ENCODE results near the gene C16orf89.
"Not testable (repeated sequence)": the region's sequence is repeated elsewhere in the genome, so short reads cannot be mapped to it uniquely, and the experiment has no call there.

Gene C16orf89

DNA sequence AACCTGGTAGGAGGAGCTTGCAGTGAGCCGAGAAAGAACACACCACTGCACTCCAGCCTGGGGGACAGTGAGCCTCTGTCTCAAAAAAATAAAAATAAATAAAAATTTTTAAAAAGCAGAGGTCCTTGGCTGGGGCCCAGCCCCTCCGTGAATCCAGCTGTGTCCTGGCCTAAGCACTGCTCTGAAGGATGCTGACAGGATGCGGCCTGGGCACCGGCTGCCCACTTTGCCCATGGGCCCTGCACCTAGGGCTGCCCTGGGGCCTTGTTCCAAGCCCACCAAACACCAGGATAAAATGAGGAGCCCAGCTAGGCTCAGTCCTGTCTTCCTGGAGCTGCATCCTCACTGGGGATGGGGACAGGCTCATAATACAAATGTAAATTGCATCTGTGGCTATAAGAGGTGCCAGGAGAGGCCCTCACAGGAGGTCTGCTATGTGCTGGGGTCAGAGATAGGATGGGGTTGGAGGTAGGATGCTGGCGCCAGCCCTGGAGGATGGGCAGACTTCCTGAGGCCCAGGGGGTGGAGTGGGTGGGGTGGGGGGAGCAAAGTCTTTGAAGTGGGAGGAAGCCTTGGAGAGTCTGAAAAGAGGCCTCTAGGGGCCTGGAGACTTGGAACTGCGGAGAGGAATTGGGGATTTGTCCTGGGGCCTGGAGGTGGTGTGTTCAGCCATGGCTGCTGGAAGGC is 6.2 kb downstream of the C16orf89 start:
- DNase-seq: no peak

DNA sequence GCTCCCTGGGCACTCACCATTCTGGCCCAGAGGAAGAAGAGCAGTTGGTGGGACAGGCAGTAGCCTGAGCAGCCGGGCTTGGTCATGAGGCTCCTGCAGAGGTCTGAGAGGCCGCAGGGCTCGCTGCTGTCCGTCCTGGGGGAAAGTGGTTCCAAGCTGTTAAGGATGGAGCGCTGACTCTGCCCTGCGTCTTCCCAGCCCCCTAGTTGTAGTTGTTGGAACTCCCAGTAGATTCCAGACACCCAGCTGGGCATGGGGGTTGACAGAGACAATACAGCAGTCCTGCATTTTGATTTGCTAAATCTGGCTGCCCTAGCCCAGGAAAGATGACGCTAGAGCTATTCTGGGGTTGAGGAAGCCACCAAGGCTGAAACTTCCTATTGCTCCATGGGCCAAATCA is 7.3 kb downstream of the C16orf89 start:
- DNase-seq: no peak

DNA sequence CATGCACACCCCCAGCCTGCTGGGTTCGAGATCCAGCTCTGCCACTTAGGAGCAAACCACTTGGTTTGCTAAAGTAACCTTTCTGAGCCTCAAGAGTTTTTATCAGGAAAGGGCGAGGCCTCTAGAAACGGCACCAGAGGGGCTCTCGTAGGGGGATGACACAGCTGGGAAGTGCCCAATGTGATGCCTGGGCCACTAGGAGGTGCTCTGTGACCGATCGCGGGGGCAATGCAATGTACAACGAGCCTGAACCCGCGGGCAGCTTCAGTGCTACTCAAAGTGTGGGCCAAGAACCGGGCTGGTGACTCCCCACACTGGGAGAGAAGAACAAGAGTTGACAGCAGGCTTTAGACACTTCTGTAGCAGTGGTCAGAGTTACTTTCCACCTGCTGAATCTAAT is 9.4 kb downstream of the C16orf89 start:
- no peak for DNase-seq

- no peak for DNase-seq
These were observed 10.6 kb downstream of the C16orf89 start for GRCh38 chr16:5054876-5055865.

DNA sequence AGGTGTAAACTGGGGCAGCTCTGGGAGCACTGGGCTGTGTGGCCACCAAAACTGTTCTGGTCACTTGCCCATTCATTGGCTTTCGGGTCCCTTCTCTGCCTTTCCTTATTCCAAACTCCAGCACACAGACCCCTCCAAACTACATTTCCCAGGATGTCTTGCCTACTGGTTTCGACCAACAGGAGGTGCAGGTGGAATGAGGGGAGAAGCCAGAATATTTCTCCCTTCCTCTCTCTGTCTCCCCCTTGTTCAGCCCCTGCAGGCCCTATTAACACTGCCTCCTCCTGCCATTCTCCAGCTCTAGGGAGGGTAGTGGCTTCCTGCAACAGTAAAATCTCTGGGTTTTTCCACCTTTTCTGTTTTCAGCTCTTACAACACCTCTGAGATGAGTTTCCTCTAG is 18.8 kb downstream of the C16orf89 start:
- no peak for DNase-seq

DNA sequence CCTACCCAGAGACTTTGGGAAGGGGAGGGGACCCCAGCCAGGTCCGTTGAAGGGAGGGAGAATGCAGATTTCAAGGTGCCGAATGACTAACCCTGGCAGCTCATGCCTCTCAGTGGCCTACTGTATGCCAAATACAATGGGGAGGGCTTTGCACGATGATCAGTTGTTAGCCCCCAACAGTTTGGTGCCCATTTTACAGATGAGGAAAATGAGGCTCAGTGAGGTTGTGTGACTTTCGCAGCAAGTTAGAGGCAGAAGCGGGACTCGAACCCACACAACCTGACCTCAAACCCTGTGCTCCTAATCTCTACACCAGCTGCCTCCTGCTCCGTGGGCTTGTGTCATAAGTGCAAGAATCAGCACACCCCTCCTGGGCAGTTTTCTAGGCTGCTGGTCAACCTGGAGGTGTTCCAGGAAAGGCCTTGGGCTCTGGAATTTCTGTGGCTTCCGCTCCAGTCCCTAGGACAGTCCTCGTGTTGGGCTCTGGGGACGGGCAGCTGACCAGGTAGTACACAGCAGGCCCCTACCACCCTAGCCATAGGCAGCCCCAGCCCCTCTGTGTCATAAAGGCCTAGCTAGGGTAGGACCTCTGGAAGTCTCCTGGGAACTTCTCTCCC is 20.1 kb downstream of the C16orf89 start:
- no peak for DNase-seq

- DNase-seq: not testable (repeated sequence)
These were observed 21.2 kb downstream of the C16orf89 start for GRCh38 chr16:5044581-5044980.

DNA sequence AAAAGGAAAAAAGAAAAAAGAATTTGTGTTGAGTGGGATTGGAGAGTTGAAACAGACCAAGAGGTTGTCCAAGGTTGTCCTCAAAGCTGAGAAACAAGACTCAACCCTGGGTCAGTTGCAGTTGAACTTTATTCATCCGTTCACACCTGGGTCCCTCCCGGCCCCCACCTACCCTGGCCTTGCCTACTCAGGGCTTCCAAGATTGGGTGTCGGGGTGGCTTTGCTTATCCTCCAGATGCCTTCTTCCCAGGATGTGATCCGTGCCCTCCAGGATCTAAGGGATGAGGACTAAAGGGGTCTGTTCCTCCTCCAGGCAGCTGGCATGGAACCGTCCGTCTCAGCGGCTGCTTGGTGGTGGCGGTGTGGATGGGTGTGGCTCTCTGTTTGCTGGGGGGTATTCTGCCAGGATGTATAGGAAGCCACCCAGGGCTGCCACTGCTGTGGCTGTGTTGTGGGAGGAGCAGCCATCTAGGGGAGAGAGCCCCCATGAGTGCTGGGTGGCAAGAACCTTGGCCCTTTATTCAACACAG is 21.7 kb downstream of the C16orf89 start:
- no peak for DNase-seq

GRCh38 chr16:5042574-5043171 is 23.1 kb downstream of the C16orf89 start:
- no peak for DNase-seq

DNA sequence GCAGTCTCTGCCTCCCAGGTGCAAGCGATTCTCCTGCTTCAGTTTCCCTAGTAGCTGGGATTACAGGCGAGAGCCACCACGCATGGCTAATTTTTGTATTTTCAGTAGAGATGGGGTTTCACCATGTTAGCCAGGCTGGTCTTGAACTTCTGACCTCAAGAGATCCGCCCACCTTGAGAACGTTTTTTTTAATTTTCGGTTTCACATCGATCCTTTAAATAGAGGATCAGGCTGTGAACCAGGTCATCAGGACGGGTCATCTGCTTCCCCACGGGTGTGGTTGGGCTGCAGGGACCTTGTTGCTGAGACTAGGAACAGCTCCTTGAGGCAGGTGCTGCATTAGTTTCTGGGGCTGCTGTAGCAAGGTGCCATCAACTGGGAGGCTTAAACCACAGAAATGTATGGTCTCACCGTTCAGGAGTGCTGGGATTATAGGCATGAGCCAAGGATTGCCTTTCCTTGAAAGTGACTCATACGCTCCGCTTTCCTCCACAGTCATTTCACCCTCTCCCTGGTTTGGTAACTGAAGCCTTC is 24.1 kb downstream of the C16orf89 start:
- no peak for DNase-seq

GRCh38 chr16:5040451-5040850 is 25.3 kb downstream of the C16orf89 start:
- no peak for DNase-seq

- no peak for DNase-seq
These were observed 29.3 kb downstream of the C16orf89 start for GRCh38 chr16:5036228-5037156.

DNA sequence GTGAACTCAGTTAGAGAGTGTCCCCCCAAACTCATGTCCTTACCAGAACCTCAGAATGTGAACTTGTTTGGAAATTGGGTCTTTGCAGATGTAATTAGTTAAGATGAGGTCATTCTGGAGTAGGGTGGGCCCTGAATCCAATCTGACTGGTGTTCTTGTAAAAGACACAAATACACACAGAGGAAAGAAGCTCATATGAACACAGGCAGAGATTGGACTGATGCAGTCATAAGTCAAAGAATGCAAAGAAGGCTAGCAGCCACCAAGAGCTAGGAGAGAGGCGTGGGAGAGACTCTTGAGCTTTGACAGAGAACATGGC is 29.9 kb downstream of the C16orf89 start:
- DNase-seq: no peak

DNA sequence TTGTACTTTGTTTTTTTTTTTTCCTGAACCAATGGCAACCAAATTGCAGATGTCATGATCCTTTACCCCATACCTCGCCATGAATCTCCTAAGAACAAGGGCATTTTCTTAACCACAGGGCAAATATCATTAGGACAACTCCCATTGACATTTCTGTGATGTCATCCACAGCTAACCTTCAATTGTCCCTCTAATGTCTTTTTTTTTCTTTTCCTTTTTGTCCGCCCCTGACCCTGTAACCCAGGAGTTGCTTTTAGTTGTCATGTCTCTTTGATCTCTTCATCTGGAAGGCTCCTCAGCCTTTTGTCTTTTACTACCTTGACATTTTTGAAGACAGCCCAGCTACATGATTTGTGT is 31.6 kb downstream of the C16orf89 start:
- no peak for DNase-seq

- DNase-seq: peak; percentile 17
These were observed 32.2 kb downstream of the C16orf89 start, which contains the start of gene NAGPA for GRCh38 chr16:5033256-5034166. Gene NAGPA (minus strand): TSS chr16:5033935. CDS start chr16:5033914, 21 bp downstream.

DNA sequence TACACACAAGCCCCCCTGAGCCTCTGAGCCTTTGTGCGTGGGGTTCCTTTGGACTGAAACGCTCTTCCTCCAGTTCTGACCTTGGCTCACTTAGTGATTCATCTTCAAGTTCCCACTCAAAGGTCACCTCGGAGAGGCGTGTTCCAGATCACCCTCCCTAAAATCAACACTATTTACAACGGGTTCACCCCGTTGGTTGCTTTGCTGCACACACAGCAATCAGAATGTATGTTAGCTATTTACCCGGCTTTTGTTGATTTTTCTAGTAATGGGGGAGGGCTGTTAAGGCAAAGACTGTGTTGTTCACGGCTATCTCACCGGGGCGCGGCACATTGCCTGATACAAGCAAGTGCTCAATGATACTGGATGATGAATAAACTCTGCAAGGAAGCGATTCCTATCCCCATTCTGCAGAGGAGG is 33.0 kb downstream of the C16orf89 start:
- no peak for DNase-seq

DNA sequence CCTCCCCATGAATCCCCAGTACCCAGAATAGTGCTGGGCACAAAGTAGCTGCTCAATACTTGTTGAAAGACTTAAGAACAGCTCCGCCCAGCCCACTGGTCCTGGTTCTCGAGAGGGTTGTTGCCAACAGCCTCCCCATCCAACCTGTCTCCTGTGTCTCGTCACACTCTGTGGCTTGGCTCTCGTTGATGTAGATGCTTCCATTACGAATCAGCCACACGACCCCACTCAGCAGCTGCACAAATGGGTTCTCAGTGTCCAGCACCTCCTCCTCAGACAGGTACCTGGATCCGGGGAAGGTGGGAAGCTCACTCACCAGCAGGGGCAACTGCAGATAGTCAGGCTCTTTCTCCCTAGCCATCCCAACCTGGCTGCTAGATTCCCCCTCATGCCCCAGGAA is 34.2 kb downstream of the C16orf89 start:
- DNase-seq: no peak

- DNase-seq: no peak
These were observed 35.4 kb downstream of the C16orf89 start for GRCh38 chr16:5030251-5030870.

DNA sequence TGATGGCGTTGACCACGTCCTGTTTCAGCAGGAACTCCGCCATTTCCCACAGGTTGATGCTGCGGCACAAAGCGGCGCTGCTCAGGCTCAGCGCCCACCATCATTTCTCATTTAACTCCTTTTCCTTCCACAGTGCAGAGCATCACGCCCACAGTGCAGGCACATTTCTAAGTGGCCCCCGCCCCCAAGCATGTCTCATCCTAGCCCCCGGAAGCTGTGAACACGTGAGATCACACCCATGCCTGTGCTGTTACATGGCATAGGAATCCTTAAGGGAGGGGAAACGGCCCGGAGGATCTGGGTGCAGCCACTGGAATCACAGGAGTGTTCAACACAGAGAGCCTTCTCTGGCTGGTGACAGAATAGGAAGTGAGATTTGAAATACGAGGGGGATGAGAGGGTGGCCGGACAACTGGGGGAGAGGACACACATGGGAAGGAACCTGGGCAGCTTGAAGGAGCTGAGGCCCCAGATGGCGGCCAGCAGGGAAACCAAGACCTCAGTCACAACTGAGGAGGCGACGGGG is 36.7 kb downstream of the C16orf89 start:
- DNase-seq: no peak
